ENCODE results near the gene ARHGEF37.
A peak's percentile ranks its signal among the peaks of the same experiment; 100 is the strongest.

ARHGEF37 gene

GRCh38 chr5:149629421-149629820 lies 48.1 kb downstream of the ARHGEF37 start:
- DNase-seq (ENCODE audit: low spot score), result no peak

GRCh38 chr5:149630337-149630736 lies 49.0 kb downstream of the ARHGEF37 start:
- DNase-seq (ENCODE audit: low spot score), result no peak

- no peak for DNase-seq (ENCODE audit: low spot score)
Measured at GRCh38 chr5:149631506-149631905, 50.2 kb downstream of the ARHGEF37 start.

- DNase-seq (ENCODE audit: low spot score), result no peak
Measured at GRCh38 chr5:149632311-149633251, 51.3 kb downstream of the ARHGEF37 start.

- no peak for DNase-seq (ENCODE audit: low spot score)
Measured at GRCh38 chr5:149633476-149634350, 52.4 kb downstream of the ARHGEF37 start.

GRCh38 chr5:149635394-149635793 lies 54.1 kb downstream of the ARHGEF37 start:
- no peak for DNase-seq (ENCODE audit: low spot score)

GRCh38 chr5:149636191-149636860 lies 55.0 kb downstream of the ARHGEF37 start:
- DNase-seq (ENCODE audit: low spot score), result no peak

- peak; percentile 52 for DNase-seq (ENCODE audit: low spot score)
Measured at GRCh38 chr5:149636861-149637246, 55.6 kb downstream of the ARHGEF37 start.

GRCh38 chr5:149638136-149638535 lies 56.8 kb downstream of the ARHGEF37 start:
- no peak for DNase-seq (ENCODE audit: low spot score)

- no peak for DNase-seq (ENCODE audit: low spot score)
Measured at GRCh38 chr5:149638546-149639241, 57.4 kb downstream of the ARHGEF37 start.

GRCh38 chr5:149639737-149640136 lies 58.4 kb downstream of the ARHGEF37 start:
- no peak for DNase-seq (ENCODE audit: low spot score)

GRCh38 chr5:149640350-149640999 lies 59.2 kb downstream of the ARHGEF37 start:
- DNase-seq (ENCODE audit: low spot score), result no peak

GRCh38 chr5:149641000-149641576 lies 59.8 kb downstream of the ARHGEF37 start:
- DNase-seq (ENCODE audit: low spot score), result peak; percentile 34

GRCh38 chr5:149641600-149641999 lies 60.3 kb downstream of the ARHGEF37 start:
- no peak for DNase-seq (ENCODE audit: low spot score)

GRCh38 chr5:149643781-149644180 lies 62.5 kb downstream of the ARHGEF37 start:
- DNase-seq (ENCODE audit: low spot score), result no peak

GRCh38 chr5:149644629-149645028 lies 63.3 kb downstream of the ARHGEF37 start:
- no peak for DNase-seq (ENCODE audit: low spot score)

GRCh38 chr5:149645236-149645635 lies 63.9 kb downstream of the ARHGEF37 start:
- DNase-seq (ENCODE audit: low spot score), result no peak

- no peak for DNase-seq (ENCODE audit: low spot score)
Measured at GRCh38 chr5:149645725-149646124, 64.4 kb downstream of the ARHGEF37 start.

GRCh38 chr5:149646564-149646963 lies 65.3 kb downstream of the ARHGEF37 start:
- no peak for DNase-seq (ENCODE audit: low spot score)

- DNase-seq (ENCODE audit: low spot score), result no peak
Measured at GRCh38 chr5:149647334-149647733, 66.0 kb downstream of the ARHGEF37 start.

Measured in HuH-7.5 (cell line).